Neural progenitor cell (in vitro differentiated cells): ENCODE results near the gene PPP2R5C.

Source experiments
- CTCF ChIP-seq: fragments of 200-600 bp; sonication (generic); IDR thresholded peaks from 2 replicates; pipeline ENCODE4 v1.5.1; 2017; ENCODE audit warnings: antibody characterized with exemption, mild to moderate bottlenecking
- EZH2 ChIP-seq: fragments of 200-600 bp; sonication (generic); IDR thresholded peaks from 2 replicates; pipeline ENCODE4 v1.6.1; 2017; ENCODE audit warnings: antibody characterized with exemption, mild to moderate bottlenecking, moderate library complexity
- EZH2phosphoT487 ChIP-seq: fragments of 200-600 bp; sonication (generic); IDR thresholded peaks from 2 replicates; pipeline ENCODE4 v1.6.1; 2017; ENCODE audit warnings: antibody characterized with exemption

- TF ChIP-seq CTCF = no peak
- TF ChIP-seq EZH2 = no peak
- no peak for TF ChIP-seq EZH2phosphoT487
Observed at GRCh38 chr14:101740981-101741380, 20.5 kb upstream of the PPP2R5C start.
